Adrenal gland (tissue), 5 donors: ENCODE results near the gene ZFYVE1.

ENCODE experiments used
- CTCF ChIP-seq, 6 experiments: fragments of 450-650 bp in 4 of 6; fragments of 200-600 bp in 2 of 6; sonication (generic) in 1 of 6; IDR thresholded peaks; 1 replicate in 5 of 6; 2 replicates in 1 of 6; pipeline versions ENCODE4 v1.5.1 to v1.8.0; 2016 to 2021; ENCODE audit warnings: antibody characterized with exemption in 6 of 6, mild to moderate bottlenecking in 2 of 6, moderate library complexity in 1 of 6
- POLR2A ChIP-seq, 2 donors: fragments of 450-650 bp; IDR thresholded peaks; one replicate each; pipeline ENCODE4 v1.6.1; 2017; ENCODE audit warnings: antibody characterized with exemption in 2 of 2, mild to moderate bottlenecking in 2 of 2, moderate library complexity in 1 of 2
- donor health status: DM: no; HTN: no; CAD: no.

GRCh38 chr14:73047808-73048207 lies 20.9 kb upstream of the ZFYVE1 start:
- TF ChIP-seq CTCF (IDR thresholded peaks at IDR 0.05) (no peak), POLR2A (IDR thresholded peaks at IDR 0.05) (no peak)
